ENCODE measurements around the gene EDN3.

DNA sequence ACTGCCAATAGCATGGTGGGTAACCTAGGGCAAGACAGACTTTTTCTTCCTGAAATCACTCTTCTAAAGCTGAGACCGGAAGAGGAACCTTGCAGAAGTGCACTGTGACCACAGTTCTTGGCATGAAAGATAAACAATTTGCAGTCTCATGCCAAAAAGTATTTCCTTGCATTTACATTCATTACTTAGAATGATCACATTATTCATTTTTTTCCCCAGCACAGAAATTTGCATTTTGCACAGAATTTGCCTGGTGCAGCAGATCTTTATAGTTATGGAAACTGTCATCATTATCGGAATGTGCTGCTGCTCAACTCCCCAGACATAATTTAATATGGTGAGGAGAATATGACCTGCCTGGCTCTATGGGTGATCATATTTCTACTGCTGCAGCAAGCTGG lies 42.2 kb upstream of the EDN3 start:
- TF ChIP-seq, protein P1, sequence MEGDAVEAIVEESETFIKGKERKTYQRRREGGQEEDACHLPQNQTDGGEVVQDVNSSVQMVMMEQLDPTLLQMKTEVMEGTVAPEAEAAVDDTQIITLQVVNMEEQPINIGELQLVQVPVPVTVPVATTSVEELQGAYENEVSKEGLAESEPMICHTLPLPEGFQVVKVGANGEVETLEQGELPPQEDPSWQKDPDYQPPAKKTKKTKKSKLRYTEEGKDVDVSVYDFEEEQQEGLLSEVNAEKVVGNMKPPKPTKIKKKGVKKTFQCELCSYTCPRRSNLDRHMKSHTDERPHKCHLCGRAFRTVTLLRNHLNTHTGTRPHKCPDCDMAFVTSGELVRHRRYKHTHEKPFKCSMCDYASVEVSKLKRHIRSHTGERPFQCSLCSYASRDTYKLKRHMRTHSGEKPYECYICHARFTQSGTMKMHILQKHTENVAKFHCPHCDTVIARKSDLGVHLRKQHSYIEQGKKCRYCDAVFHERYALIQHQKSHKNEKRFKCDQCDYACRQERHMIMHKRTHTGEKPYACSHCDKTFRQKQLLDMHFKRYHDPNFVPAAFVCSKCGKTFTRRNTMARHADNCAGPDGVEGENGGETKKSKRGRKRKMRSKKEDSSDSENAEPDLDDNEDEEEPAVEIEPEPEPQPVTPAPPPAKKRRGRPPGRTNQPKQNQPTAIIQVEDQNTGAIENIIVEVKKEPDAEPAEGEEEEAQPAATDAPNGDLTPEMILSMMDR (IDR thresholded peaks at IDR 0.05): no peak
- no peak for TF ChIP-seq POLR2A (IDR thresholded peaks at IDR 0.05)
- no peak for TF ChIP-seq EP300 (IDR thresholded peaks at IDR 0.05)
- no peak for TF ChIP-seq POLR2AphosphoS5 (IDR thresholded peaks at IDR 0.05)

Data from upper lobe of left lung (tissue), 4 donors.